ENCODE data around the gene GMPS. TPM values are rescaled to one million over a fixed set of nuclear protein-coding genes. Genes with fewer than 3 reads are reported as not detected.

GMPS gene
- total and polyA plus RNA-seq, 2 of the 8 experiments (the other 6 are each of a cell fraction or from before 2014, with no cell fraction given) = 57.7 to 175 TPM

DNA sequence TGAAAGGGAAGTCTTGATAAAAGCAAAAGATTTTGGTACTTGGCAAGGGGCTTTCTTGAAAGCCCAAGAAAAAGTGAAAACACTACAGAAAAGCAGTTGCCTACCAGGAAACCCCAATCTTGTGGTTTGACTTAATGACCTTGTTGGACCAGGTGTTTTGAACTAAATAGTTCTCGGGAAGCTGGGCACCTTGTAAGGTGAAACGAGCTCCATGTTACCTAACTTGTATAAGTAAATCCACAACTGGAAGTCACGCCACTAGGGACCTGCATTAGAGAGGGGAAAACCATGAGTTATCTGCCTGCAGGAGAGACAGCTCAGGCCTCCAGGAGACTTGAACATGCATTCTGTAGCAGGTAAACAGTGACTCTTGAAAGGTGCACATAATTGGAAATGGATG lies 88.2 kb downstream of the GMPS start:
- Histone ChIP-seq H2AK5ac (ENCODE audit: low read depth, low read length) (no peak overlapping the region), H3K9me3 (ENCODE audit: insufficient read depth in 2 of 2, low read depth in 1 of 2, low read length in 1 of 2) (no peaks in the 10 kb centered on the region; a peak in 1 of 4 replicates), H2AFZ (ENCODE audit: low read length) (no peak overlapping the region), H4K20me1 (replicated peaks in 1 of 2; ENCODE audit: control insufficient read depth in 1 of 2, insufficient read depth in 2 of 2, low read length in 2 of 2) (no peaks in the 10 kb centered on the region), H3K4me1 (replicated peaks in 1 of 4; ENCODE audit: control insufficient read depth in 3 of 4, insufficient read depth in 4 of 4, low read length in 3 of 4) (no peaks in the 10 kb centered on the region), H4K8ac (ENCODE audit: extremely low read depth, insufficient read depth, low read length) (no peak overlapping the region), H2BK15ac (ENCODE audit: low read length) (no peak overlapping the region), H3K4me3 (ENCODE audit: extremely low read depth in 1 of 4, insufficient read depth in 2 of 4, low read depth in 3 of 4, low read length in 4 of 4) (no peak overlapping the region), H2BK20ac (ENCODE audit: low read length) (no peak overlapping the region), H3K18ac (ENCODE audit: extremely low read depth, low read length) (no peak overlapping the region), H2BK5ac (ENCODE audit: low read depth, low read length) (no peak overlapping the region), H3K4ac (replicated peaks; ENCODE audit: insufficient read length, low read depth, low read length) (no peak overlapping the region), H3K27me3 (replicated peaks in 1 of 4; ENCODE audit: control insufficient read depth in 3 of 4, extremely low read depth in 1 of 4, insufficient read depth in 3 of 4, low read length in 3 of 4) (no peaks in the 10 kb centered on the region), H3K36me3 (ENCODE audit: control insufficient read depth in 2 of 4, insufficient read depth in 4 of 4, low read length in 3 of 4) (no peaks in the 10 kb centered on the region), H3K79me2 (ENCODE audit: control insufficient read depth in 1 of 2, insufficient read depth in 2 of 2, low read length in 2 of 2) (no peaks in the 10 kb centered on the region), H2BK12ac (ENCODE audit: low read depth, low read length) (no peak overlapping the region), H3K23me2 (ENCODE audit: low read depth, low read length) (no peaks in the 10 kb centered on the region), H3K56ac (replicated peaks; ENCODE audit: insufficient read length, low read depth, low read length) (no peak overlapping the region), H4K5ac (ENCODE audit: insufficient read length, low read depth, low read length) (no peak overlapping the region), H3K4me2 (ENCODE audit: insufficient read depth in 1 of 2, low read depth in 2 of 2, low read length in 2 of 2) (no peak overlapping the region), H3K27ac (ENCODE audit: low read depth, low read length) (no peak overlapping the region), H3K9ac (replicated peaks in 1 of 4; ENCODE audit: extremely low read depth in 1 of 4, low read depth in 3 of 4, low read length in 3 of 4) (no peak overlapping the region), H3K14ac (ENCODE audit: insufficient read length) (no peak overlapping the region), H3K79me1 (ENCODE audit: low read depth, low read length) (no peaks in the 10 kb centered on the region), H2BK120ac (replicated peaks; ENCODE audit: low read depth, low read length) (no peak overlapping the region), H3K23ac (ENCODE audit: insufficient read length) (no peak overlapping the region), H4K91ac (replicated peaks; ENCODE audit: insufficient read length, low read length) (no peak overlapping the region)
- FAIRE-seq (no peak), DNase-seq (ENCODE audit: low read depth in 1 of 2, low spot score in 2 of 2) (no peak)
- POLR2A ChIA-PET (ENCODE audit: partially characterized antibody) = no interaction called here
- 92% methylated on average over 3 of the region's 3 CpGs; no CpG with 5 or more reads in 1 of the 2 experiments for WGBS, 2 experiments (ENCODE audit: extremely low coverage in 1 of 2, insufficient coverage in 1 of 2, insufficient read length in 1 of 2, insufficient replicate concordance in 2 of 2, low coverage in 1 of 2, low lambda C conversion rate in 2 of 2, missing lambda C conversion rate in 1 of 2)
- CTCF ChIA-PET (ENCODE audit: partially characterized antibody) = interaction anchor here (1.2 to 1.8 kb wide), 2 partner anchors 18 to 52 kb away, joined by 4 to 5 read pairs; no protein-coding TSS in a partner anchor
- no peak for TF ChIP-seq POLR2A (IDR thresholded peaks at IDR 0.05; ENCODE audit: control extremely low read depth in 1 of 2, low read depth in 2 of 2, low read length in 2 of 2)
- TF ChIP-seq HDAC6 (IDR thresholded peaks at IDR 0.05; ENCODE audit: low read depth, low read length) = no peak
- no peak for TF ChIP-seq RAD21 (IDR thresholded peaks at IDR 0.05 in 1 of 2, conservative IDR thresholded peaks at IDR 0.05 in 1 of 2; ENCODE audit: low read depth in 2 of 2, low read length in 2 of 2)
- TF ChIP-seq, protein P1, sequence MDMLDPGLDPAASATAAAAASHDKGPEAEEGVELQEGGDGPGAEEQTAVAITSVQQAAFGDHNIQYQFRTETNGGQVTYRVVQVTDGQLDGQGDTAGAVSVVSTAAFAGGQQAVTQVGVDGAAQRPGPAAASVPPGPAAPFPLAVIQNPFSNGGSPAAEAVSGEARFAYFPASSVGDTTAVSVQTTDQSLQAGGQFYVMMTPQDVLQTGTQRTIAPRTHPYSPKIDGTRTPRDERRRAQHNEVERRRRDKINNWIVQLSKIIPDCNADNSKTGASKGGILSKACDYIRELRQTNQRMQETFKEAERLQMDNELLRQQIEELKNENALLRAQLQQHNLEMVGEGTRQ (IDR thresholded peaks at IDR 0.05; ENCODE audit: low read length) = no peak
- TF ChIP-seq TCF12 (IDR thresholded peaks at IDR 0.05; ENCODE audit: low read depth, low read length) = no peak
- TF ChIP-seq KDM5A (IDR thresholded peaks at IDR 0.05; ENCODE audit: low read length) = no peak
- TF ChIP-seq SP2 (IDR thresholded peaks at IDR 0.05; ENCODE audit: low read length) = no peak
- TF ChIP-seq SAP30 (IDR thresholded peaks at IDR 0.05; ENCODE audit: insufficient read depth, insufficient replicate concordance, low read length) = no peak
- no peak for TF ChIP-seq FOSL1 (IDR thresholded peaks at IDR 0.05; ENCODE audit: insufficient read depth, low read depth, low read length)
- no peak for TF ChIP-seq CBX8 (IDR thresholded peaks at IDR 0.05; ENCODE audit: borderline replicate concordance, low read depth, low read length)
- no peak for TF ChIP-seq GABPA (IDR thresholded peaks at IDR 0.05; ENCODE audit: borderline replicate concordance, insufficient read depth, low read length)

Data from H1 (cell line).